Keratinocyte (primary cell): ENCODE data around the gene CCSER1.

Experiments
- EZH2 ChIP-seq: IDR thresholded peaks from one replicate; pipeline ENCODE4 v1.6.1; 2012; ENCODE audit warnings: inconsistent platforms, mild to moderate bottlenecking, low read length, moderate library complexity
- TF ChIP-seq, protein P1 (sequence below), 3 experiments: IDR thresholded peaks in 1 of 3; conservative IDR thresholded peaks in 1 of 3; optimal IDR thresholded peaks in 1 of 3; 2 replicates in 2 of 3; 3 replicates in 1 of 3; pipeline versions ENCODE3 to v1.5.1; 2011; ENCODE audit warnings: low read length in 3 of 3, mild to moderate bottlenecking in 3 of 3, moderate library complexity in 2 of 3, control low read depth in 1 of 3, inconsistent platforms in 1 of 3; ENCODE audit not compliant: insufficient read depth in 2 of 3; ENCODE audit errors: extremely low read depth in 1 of 3

- TF ChIP-seq, protein P1, sequence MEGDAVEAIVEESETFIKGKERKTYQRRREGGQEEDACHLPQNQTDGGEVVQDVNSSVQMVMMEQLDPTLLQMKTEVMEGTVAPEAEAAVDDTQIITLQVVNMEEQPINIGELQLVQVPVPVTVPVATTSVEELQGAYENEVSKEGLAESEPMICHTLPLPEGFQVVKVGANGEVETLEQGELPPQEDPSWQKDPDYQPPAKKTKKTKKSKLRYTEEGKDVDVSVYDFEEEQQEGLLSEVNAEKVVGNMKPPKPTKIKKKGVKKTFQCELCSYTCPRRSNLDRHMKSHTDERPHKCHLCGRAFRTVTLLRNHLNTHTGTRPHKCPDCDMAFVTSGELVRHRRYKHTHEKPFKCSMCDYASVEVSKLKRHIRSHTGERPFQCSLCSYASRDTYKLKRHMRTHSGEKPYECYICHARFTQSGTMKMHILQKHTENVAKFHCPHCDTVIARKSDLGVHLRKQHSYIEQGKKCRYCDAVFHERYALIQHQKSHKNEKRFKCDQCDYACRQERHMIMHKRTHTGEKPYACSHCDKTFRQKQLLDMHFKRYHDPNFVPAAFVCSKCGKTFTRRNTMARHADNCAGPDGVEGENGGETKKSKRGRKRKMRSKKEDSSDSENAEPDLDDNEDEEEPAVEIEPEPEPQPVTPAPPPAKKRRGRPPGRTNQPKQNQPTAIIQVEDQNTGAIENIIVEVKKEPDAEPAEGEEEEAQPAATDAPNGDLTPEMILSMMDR (optimal IDR thresholded peaks at IDR 0.05 in 1 of 3, IDR thresholded peaks at IDR 0.05 in 1 of 3, conservative IDR thresholded peaks at IDR 0.05 in 1 of 3; ENCODE audit: extremely low read depth in 1 of 3, insufficient read depth in 2 of 3, low read length in 3 of 3): no peak
- no peak for TF ChIP-seq EZH2
Measured at GRCh38 chr4:90824266-90825150, 697.3 kb downstream of the CCSER1 start.
